K562 (cell line): Measurements from ENCODE around the gene PSMA8. TPM values are rescaled to one million over a fixed set of nuclear protein-coding genes. Genes with fewer than 3 reads are reported as not detected.

Source experiments
- BRD4 ChIP-seq: fragments of 200-600 bp; sonication (generic); IDR thresholded peaks from 2 replicates; pipeline ENCODE4 v1.6.1; 2017; ENCODE audit warnings: inconsistent platforms
- CREM ChIP-seq: IDR thresholded peaks from 2 replicates; pipeline ENCODE4 v1.6.1; 2014; ENCODE audit warnings: antibody characterized with exemption, low read depth
- RNF2 ChIP-seq: sonication (generic); IDR thresholded peaks from 2 replicates; pipeline ENCODE4 v1.6.1; 2016
- TBP ChIP-seq: optimal IDR thresholded peaks from 2 replicates; pipeline ENCODE3; 2011; ENCODE audit warnings: low read depth, low read length, improper control_type of control experiment
- ZNF239 ChIP-seq: fragments of 250-450 bp; sonication (Bioruptor Pico); IDR thresholded peaks from 2 replicates; pipeline ENCODE4 v1.4.0; 2020; ENCODE audit warnings: mild to moderate bottlenecking
- ZNF354B ChIP-seq: fragments of 250-450 bp; sonication (Bioruptor Pico); IDR thresholded peaks from 2 replicates; pipeline ENCODE4 v1.4.0; 2020
- ZNF57 ChIP-seq: fragments of 450-650 bp; formaldehyde crosslinking; IDR thresholded peaks from 2 replicates; pipeline ENCODE4 v1.4.0; 2020; ENCODE audit warnings: mild to moderate bottlenecking, moderate library complexity
- ZNF695 ChIP-seq: fragments of 450-650 bp; formaldehyde crosslinking; IDR thresholded peaks from 2 replicates; pipeline ENCODE4 v1.4.0; 2020; ENCODE audit warnings: mild to moderate bottlenecking, moderate library complexity
- polyA plus RNA-seq, 8 experiments: library from polyadenylated mRNA; depleted of rRNA in 4 of 8; stranded (reverse) in 5 of 8; unstranded in 3 of 8; fragments of >200 nt; fragmentation: Nextera tagmentation in 2 of 8; fragmentation: Illumina TruSeq in 1 of 8; extraction: Ambion mirVana in 2 of 8; extraction: Trizol in 1 of 8; gene quantifications; 2 replicates each; pipeline versions ENCODE4 v1.2.1 to v1.2.3, GENCODE V29; 2011 to 2014; ENCODE audit warnings: inconsistent platforms in 1 of 8, missing spikeins in 1 of 8
- total RNA-seq, 7 experiments: library from RNA; depleted of rRNA in 6 of 7; stranded (reverse); fragments of >200 nt in 6 of 7; fragmentation: Illumina TruSeq in 2 of 7; extraction: Trizol in 2 of 7; gene quantifications; 2 replicates each; pipeline versions ENCODE4 v1.2.1 to v1.2.3, GENCODE V29; 2011 to 2021; ENCODE audit warnings: low replicate concordance in 1 of 7
- TF ChIP-seq, protein P1 (sequence below): fragments of 250-450 bp; sonication (Bioruptor Pico); IDR thresholded peaks from 2 replicates; pipeline ENCODE4 v1.4.0; 2020; ENCODE audit warnings: borderline replicate concordance
- TF ChIP-seq, protein P2 (sequence below): fragments of 450-650 bp; conservative IDR thresholded peaks from 2 replicates; pipeline ENCODE4 v1.6.1; 2016; ENCODE audit warnings: missing genetic modification characterization, low read depth, mild to moderate bottlenecking, missing compliant biosample characterization, moderate library complexity

Gene PSMA8
- total and polyA plus RNA-seq, 9 of the 15 experiments (the other 6 are each of a cell fraction or from before 2014, with no cell fraction given), result not detected

DNA sequence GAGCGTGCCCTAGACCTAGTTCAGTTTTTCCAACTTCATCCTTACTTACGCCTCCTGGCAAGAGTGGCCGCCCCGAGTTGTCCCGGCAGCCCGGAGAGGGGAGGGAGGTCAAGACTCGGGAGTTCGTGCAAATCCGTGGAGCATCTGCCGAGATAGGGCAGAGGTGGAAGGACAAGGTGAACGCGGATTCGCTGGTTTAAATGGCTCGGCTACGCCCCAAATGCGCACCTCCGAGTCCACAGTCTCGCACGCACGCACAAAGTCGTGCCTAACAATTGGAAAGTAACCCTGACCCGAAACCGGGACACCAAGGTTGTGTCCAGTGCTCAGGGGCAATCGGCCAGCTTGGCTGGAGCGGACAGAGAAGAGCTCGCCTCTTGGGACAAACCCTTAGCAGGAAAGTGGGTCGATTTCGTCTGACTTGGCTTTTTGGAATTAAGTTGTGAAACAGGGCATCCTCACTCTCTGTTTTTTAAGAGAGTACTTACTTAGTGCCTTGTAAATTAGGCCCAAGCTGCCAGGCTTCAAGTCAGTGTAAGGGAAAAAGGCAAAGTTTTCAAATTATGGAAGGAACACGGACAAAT lies 42.5 kb upstream of the PSMA8 start (continued):
- TF ChIP-seq ZNF695 (0 out of 2 replicates have a peak, but pooled peaks have one; percentile 2), TBP (peak; percentile 27), ZNF239 (no peak), ZNF57 (no peak), CREM (0 out of 2 replicates have a peak, but pooled peaks have one; percentile 2), ZNF354B (CRISPR knock-in tag) (0 out of 2 replicates have a peak, but pooled peaks have one; percentile 0), RNF2 (no peak), BRD4 (0 out of 2 replicates have a peak, but pooled peaks have one; percentile 12)
- TF ChIP-seq, protein P1, sequence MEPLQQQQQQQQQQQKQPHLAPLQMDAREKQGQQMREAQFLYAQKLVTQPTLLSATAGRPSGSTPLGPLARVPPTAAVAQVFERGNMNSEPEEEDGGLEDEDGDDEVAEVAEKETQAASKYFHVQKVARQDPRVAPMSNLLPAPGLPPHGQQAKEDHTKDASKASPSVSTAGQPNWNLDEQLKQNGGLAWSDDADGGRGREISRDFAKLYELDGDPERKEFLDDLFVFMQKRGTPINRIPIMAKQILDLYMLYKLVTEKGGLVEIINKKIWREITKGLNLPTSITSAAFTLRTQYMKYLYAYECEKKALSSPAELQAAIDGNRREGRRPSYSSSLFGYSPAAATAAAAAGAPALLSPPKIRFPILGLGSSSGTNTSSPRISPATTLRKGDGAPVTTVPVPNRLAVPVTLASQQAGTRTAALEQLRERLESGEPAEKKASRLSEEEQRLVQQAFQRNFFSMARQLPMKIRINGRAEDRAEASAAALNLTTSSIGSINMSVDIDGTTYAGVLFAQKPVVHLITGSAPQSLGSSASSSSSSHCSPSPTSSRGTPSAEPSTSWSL, result no peak
- TF ChIP-seq, protein P2, sequence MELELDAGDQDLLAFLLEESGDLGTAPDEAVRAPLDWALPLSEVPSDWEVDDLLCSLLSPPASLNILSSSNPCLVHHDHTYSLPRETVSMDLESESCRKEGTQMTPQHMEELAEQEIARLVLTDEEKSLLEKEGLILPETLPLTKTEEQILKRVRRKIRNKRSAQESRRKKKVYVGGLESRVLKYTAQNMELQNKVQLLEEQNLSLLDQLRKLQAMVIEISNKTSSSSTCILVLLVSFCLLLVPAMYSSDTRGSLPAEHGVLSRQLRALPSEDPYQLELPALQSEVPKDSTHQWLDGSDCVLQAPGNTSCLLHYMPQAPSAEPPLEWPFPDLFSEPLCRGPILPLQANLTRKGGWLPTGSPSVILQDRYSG (tag), result no peak
